HG02943 (cell line): Measurements from ENCODE around the gene MYCBPAP.

ENCODE experiments used
- ATAC-seq: cut with Tn5 transposase; IDR thresholded peaks from one replicate; pipeline ENCODE4 v1.9.1; 2021; ENCODE audit warnings: mild to moderate bottlenecking, low read depth, moderate library complexity; ENCODE audit not compliant: unreplicated experiment

MYCBPAP gene

GRCh38 chr17:50484386-50485155 is 23.7 kb upstream of the MYCBPAP start:
- ATAC-seq, result no peak

- no peak for ATAC-seq
Measured at GRCh38 chr17:50487213-50488096, 20.8 kb upstream of the MYCBPAP start.

GRCh38 chr17:50488880-50489279 is 19.4 kb upstream of the MYCBPAP start:
- no peak for ATAC-seq

- no peak for ATAC-seq
Measured at GRCh38 chr17:50491505-50491904, 16.7 kb upstream of the MYCBPAP start.

GRCh38 chr17:50492214-50492613 is 16.0 kb upstream of the MYCBPAP start:
- no peak for ATAC-seq

- no peak for ATAC-seq
Measured at GRCh38 chr17:50493744-50494143, 14.5 kb upstream of the MYCBPAP start.

GRCh38 chr17:50495217-50495823 is 12.9 kb upstream of the MYCBPAP start:
- ATAC-seq, result no peak

- no peak for ATAC-seq
Measured at GRCh38 chr17:50495918-50496317, 12.3 kb upstream of the MYCBPAP start.

- no peak for ATAC-seq
Measured at GRCh38 chr17:50498021-50498874, 10.0 kb upstream of the MYCBPAP start.

- no peak for ATAC-seq
Measured at GRCh38 chr17:50499270-50499669, 9.0 kb upstream of the MYCBPAP start.

GRCh38 chr17:50499721-50500120 is 8.5 kb upstream of the MYCBPAP start:
- ATAC-seq, result no peak

- no peak for ATAC-seq
Measured at GRCh38 chr17:50501054-50501453, 7.2 kb upstream of the MYCBPAP start.

GRCh38 chr17:50502301-50502990 is 5.8 kb upstream of the MYCBPAP start:
- no peak for ATAC-seq

- no peak for ATAC-seq
Measured at GRCh38 chr17:50505591-50506130, 2.6 kb upstream of the MYCBPAP start.

GRCh38 chr17:50506298-50506697 is 1.9 kb upstream of the MYCBPAP start:
- no peak for ATAC-seq

- no peak for ATAC-seq
Measured at GRCh38 chr17:50508573-50509460, 578 bp downstream of the MYCBPAP start.

GRCh38 chr17:50511058-50511457 is 2.8 kb downstream of the MYCBPAP start:
- ATAC-seq, result peak; percentile 70

- no peak for ATAC-seq
Measured at GRCh38 chr17:50513495-50513894, 5.3 kb downstream of the MYCBPAP start.
